NCI-H460 (cell line): Measurements from ENCODE around the gene SNX6. TPM values are rescaled to one million over a fixed set of nuclear protein-coding genes. Genes with fewer than 3 reads are reported as not detected.
"Not testable (repeated sequence)": the region's sequence is repeated elsewhere in the genome, so short reads cannot be mapped to it uniquely, and the experiment has no call there.

ENCODE experiments used
- DNase-seq: peaks from one replicate; pipeline ENCODE4 v3.0.0-alpha.2; 2016; ENCODE audit warnings: low read depth; ENCODE audit errors: extremely low read depth
- small RNA-seq, 2 experiments: library from RNA; depleted of rRNA; stranded (forward); fragments of <200 nt; gene quantifications; one replicate each; pipeline ENCODE3, GENCODE V24; 2014
- total RNA-seq: library from RNA; depleted of rRNA; stranded (reverse); fragments of >200 nt; shearing (Covaris generic); gene quantifications from 2 replicates; pipeline ENCODE4 v1.2.3, GENCODE V29; 2014; rRNA removed

SNX6 gene
- total RNA-seq, 1 experiment from 2014 or later = 95.8 TPM

DNA sequence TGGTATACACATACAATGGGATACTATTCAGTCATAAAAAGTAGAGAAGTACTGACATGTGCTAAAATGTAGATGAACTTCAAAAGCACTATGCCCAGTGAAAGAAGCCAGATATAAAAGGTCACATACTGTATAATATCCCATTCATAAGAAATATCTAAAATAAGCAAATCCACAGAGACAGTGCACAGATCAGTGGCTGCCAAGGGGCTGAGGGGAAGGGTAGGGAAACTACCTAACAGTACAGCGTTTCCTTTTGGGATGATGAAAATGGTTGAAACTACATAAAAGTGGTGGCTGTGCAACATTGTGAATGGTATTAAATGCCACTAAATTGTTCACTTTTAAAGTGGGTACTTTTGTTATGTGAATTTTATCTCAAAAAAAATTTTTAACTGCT, 102.4 kb downstream of the SNX6 start:
- no peak for DNase-seq

DNA sequence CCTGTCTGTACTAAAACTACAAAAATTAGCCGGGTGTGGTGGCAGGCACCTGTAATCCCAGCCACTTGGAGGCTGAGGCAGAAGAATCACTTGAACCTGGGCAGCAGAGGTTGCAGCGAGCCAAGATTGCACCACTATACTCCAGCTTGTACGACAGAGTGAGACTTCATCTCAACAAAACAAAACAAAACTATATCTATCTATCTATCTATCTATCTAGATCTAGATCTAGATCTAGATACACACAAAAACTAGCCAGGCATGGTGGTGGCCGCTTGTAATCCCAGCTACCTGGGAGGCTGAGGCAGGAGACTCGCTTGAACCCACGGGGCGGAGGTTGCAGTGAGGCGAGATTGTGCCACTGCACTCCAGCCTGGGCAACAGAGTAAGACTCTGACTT, 105.7 kb downstream of the SNX6 start:
- not testable (repeated sequence) for DNase-seq

DNA sequence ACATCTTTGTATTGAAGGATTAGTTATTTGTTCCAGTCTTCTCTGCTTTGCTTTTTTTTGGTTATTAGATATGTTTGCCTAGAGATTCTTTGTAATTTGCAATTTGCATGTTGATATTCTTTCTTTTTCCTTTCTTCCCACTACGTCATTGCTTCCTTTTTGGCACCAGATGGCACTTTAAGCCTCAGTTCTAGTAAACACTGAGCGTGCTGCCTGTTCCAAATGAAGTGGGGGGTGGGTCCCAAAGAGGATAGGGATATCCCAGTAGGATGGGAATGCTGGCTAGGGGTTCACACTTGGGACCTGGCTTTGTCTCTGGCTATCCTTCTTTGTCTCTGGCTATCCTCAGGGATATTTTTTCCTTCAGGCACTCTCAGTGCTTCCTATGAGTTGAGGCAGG, 107.5 kb downstream of the SNX6 start:
- DNase-seq = no peak

DNA sequence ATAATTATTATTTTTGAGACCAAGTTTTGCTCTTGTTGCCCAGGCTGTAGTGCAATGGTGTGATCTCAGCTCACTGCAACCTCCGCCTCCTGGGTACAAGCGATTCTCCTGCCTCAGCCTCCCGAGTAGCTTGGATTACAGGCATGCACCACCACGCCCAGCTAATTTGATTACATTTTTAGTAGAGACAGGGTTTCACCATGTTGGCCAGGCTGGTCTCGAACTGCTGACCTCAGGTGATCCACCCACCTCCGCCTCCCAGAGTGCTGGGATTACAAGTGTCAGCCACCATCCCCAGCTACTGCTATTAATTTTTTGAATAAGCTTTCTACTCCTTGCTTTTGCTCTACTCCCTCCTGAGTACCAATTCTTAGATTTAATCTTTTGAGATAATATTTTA, 108.9 kb downstream of the SNX6 start:
- not testable (repeated sequence) for DNase-seq

DNA sequence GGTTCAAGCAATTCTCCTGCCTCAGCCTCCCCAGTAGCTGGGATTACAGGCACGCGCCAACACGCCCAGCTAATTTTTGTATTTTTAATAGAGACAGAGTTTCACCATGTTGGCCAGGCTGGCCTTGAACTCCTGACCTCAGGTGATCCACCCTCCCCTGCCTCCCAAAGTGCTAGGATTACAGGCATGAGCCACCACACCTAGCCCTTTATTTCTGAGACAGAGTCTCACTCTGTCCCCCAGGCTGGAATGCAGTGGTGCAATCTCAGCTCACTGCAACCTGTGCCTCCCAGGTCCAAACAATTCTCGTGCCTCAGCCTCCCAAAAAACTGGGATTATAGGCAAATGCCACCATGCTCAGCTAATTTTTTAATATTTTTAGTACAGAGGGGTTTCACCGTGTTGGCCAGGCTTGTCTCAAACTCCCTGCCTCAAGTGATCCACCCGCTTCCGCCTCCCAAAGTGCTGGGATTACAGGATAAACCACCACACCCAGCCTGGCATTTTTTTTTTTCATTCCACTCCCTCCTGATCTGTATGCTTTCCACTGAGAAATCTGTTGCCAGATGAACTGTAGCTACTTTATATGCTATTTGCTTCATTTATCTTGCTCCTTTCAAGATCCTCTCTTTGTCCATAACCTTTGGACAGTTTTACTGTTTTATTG, 109.5 kb downstream of the SNX6 start:
- not testable (repeated sequence) for DNase-seq

Small RNA genes within 50 kb of the gene (small RNA-seq; reads per million reads assigned to genes)
- gene RNU1-27P = 0 reads per million in 2 experiments
- gene RNU1-28P = 0 reads per million in 2 experiments
- 0 reads per million in 2 experiments for gene RNU6-1261P

Other genes with a start within 250 kb of the SNX6 start
- gene SPTSSA, start 167.9 kb downstream of the SNX6 start, total RNA-seq = 22.9 and 30.6 TPM in 2 replicates
- gene EAPP, start 90.4 kb downstream of the SNX6 start, total RNA-seq = 47.5 and 50.0 TPM in 2 replicates
- gene CFL2, start 84.4 kb upstream of the SNX6 start, total RNA-seq = 43.4 and 48.8 TPM in 2 replicates
- 38.2 and 46.7 TPM in 2 replicates for gene BAZ1A, start 245.2 kb upstream of the SNX6 start, total RNA-seq